GM04503 (cell line): ENCODE data around the gene CCNI2.

Experiments used
- DNase-seq: peaks from one replicate; pipeline ENCODE4 v3.0.0-alpha.2; 2012; ENCODE audit warnings: low read depth

CCNI2 gene

GRCh38 chr5:132765311-132766019 is 18.2 kb downstream of the CCNI2 start:
- DNase-seq, result no peak

DNA sequence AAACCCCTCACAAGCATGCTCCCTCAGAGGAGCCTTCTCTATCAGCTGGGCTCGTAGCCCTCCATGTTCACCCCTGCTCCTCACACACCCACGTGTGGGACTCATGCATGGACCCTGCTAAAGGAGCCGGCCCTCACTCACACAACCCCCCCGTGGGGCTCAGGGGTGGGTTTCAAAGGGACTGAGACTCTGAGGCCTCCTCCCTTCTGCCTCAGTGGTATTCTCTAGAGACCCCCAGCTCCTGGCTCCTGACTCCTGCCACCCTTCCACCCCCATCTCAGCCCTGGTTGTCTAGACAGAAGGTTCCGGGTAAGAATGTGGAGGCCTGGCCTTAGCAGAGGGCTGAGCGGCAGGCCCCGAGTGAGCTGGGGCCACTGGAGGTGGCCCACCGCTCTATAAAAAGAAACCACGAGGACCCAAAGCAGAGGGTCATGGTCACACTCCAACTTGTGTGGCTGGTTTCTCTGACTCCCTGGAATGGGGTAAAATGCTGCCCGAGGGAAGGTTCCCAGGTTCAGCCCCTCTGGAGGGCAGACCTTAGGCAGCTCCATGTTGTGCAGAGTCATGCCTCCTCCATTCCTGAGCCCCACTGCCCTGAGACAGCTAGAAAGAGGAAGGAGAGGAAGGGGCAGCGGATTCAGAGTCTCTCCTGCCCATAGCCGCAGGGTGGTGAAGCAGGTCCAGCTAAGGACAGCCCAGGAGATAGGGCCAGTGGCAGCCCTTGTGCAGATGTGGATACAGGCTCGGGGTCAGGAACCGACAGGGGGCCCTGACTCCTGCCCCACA is 19.0 kb downstream of the CCNI2 start:
- DNase-seq, result no peak

GRCh38 chr5:132766806-132767055 is 19.5 kb downstream of the CCNI2 start:
- no peak for DNase-seq

- no peak for DNase-seq
Measured at GRCh38 chr5:132767150-132767549, 19.9 kb downstream of the CCNI2 start.

DNA sequence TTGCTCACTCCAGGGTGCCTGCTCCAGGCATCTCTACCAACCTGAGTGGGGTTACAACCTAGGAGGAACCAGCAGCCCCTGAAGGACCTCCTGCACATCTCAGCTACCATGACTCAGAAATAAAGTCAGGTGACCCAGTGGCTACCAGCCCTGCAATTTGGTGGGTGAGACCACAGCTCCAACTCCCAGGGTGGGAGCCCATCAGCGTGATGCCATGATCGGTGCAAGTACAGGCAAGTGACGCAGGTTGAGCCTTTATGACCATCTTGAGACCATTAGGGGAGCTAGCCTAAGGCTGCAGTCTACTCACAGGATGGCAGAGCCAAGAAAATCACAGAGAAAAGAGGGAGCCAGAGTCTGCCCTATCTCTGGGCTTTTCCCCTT is 21.3 kb downstream of the CCNI2 start:
- DNase-seq, result no peak

- no peak for DNase-seq
Measured at GRCh38 chr5:132770476-132771159, 23.4 kb downstream of the CCNI2 start.

DNA sequence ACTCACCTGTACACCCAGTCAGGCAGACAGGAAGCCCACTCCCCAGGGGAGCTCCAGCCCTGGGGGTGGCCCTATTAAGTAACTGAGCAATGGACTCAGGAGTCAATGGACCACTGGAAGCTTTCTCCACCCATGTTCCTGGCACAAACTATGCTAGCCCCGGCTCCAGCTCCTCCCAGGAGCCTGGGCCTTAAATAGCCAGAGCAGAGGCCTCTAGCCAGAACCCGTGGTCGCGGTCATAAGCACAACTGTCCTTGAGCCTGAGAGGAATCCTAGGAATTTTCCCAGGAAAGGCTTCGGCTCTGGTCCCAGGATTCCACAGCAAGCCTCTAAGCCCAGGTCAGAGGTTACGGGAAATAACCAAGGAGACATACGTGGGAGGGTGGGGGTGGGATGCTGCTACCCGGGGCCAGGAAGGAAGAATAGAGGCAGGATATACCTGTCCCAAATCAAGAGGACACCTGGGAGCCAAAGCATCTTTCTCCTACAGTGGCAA is 24.3 kb downstream of the CCNI2 start:
- DNase-seq, result peak; percentile 70

DNA sequence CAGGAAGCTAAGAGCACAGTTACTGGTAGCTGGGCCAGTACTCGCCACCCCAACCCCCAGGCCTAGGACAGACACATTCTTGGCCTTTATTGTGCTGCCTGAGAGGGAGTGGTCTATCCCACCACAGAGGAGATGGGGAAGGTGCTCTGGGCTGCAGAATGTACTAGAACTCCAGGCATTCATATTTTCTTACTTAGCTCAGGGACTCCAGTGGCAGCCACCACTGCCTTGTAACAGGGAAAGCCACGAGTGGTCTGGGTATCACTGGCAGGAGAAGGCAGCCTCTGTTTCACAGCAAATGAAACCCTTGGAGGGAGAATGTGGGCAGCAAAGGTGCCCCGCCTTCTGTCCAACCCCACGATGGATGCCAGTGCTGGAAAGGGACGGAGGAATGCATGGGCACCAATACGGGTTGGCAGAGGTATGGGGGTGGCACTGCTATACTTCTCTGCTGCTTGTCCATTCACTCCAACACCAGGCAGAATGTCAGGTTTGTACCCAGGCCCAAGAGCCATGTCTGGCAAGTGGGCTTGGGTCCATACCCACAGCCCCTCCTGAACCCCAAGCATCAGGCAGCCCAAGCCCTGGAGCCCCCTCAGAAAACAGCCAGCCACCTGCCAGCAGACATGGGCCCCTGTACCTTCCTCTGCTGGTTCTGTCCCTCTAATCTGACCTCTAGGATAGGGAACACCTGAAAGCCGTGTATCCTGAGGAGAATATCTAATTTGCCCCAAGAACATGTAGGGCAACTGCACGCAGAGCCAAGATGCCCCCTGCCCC is 25.3 kb downstream of the CCNI2 start:
- no peak for DNase-seq

DNA sequence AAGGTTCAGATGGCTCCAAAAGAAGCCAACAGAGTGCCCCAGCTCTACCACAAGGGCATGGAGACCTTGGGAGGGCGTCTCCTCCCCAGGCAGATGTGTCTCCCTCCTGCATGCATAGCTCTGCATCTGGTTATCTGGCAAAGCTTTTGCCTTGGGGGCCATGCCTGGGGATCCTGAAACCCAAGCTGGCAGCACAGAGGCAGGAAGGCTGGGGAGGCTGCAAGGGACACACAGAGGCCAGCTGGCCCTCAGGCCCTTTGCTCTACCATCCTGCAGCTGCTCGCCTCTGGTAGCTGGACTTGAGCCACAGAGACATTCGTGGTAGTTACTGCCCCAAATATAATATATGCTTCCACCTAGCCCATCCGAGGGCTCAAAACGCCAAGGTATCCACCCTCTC is 25.9 kb downstream of the CCNI2 start:
- no peak for DNase-seq

GRCh38 chr5:132773601-132774355 is 26.6 kb downstream of the CCNI2 start:
- DNase-seq, result no peak

GRCh38 chr5:132774406-132774805 is 27.2 kb downstream of the CCNI2 start:
- no peak for DNase-seq

DNA sequence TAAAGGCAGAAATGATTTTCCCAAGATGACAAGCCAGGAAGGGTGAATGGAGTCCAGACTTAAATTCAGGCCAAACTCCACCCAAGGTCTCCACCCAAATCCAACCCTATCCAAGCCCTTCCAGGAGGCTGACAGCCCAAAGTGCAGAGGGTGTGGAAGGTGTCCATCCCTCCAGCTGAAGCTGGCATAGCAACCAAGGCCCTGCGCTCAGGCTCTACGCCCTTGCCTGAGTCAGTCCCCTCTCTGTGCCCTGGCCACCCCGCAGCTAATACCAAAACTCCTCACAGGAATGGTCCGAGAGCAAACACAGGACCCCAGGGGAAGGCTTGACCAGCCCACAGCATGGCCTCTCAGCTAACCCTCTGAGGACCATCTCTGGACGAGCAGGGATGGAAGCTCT is 27.7 kb downstream of the CCNI2 start:
- no peak for DNase-seq

DNA sequence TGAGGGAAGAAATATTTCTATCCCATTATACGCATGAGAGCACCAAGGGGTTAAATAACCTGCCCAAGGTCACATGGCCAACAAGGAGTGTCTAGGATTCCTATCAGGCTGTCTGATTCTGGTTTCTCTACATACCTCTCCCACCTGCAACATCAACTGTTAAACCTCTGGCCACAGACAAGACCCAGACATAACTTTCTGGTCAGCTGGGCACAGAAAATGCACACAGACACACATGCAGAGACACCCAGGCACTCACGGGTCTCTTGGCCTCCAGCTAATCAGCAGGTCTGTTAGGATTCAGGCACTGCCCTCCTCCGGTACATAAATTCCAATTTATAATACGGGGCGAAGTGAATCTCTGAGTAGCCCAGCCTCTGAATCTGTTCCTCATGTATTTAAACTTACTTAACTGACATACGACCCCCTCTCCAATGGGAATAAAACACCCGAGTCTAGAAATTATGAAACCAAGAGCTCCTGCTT is 28.3 kb downstream of the CCNI2 start:
- no peak for DNase-seq

DNA sequence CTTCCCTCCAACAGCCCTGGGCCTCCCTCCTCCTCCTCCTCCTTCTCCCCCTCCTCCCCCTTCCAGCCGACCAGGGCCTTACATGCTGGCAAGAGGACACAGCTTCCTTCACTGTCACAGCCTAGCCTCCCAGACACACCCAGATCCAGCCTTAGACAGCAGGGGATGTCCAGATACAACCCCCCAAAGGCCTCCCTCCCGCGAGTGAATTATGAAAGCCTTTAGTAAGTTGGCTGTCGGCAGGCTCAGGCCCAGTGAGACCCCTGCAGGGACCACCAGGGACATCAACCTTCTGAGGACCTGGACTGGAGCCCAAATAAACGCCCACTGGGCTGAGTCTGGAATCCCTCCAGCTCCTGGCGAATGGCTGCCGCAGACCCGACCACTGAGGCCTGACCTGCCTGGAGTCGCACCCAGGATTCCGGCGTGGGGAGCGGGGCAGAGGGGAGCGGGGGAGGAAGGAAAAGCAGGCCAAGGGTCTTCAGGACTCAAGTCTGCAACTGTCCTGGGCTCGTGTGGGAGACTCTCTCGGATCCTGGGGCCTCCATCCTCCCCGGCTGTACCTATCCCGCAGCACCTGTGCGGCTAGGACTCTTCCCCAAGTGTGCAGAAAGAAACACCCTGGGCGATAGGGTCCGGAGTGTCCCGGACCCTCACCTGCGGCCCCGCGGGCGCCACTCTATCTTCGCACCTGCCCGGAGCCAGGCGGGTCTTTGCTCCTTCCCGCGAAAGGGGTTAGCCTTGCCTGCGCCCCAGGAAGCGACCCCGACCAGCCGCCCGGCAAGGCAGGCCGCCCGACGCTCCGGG is 29.1 kb downstream of the CCNI2 start:
- DNase-seq, result no peak

DNA sequence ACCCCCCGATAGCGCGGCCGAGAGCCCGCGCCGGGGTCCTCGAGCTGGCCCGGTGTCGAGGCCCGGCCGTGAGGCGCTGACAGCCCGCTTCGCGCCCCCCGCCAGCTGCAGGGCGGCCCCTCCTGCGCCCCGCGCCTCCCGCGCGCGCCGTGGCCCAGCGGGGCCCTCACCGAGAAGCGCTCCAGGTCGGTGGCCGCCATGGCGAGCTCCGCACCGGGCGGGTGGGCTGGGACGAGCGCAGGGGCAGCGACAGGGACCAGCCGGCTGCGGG is 29.6 kb downstream of the CCNI2 start:
- no peak for DNase-seq

DNA sequence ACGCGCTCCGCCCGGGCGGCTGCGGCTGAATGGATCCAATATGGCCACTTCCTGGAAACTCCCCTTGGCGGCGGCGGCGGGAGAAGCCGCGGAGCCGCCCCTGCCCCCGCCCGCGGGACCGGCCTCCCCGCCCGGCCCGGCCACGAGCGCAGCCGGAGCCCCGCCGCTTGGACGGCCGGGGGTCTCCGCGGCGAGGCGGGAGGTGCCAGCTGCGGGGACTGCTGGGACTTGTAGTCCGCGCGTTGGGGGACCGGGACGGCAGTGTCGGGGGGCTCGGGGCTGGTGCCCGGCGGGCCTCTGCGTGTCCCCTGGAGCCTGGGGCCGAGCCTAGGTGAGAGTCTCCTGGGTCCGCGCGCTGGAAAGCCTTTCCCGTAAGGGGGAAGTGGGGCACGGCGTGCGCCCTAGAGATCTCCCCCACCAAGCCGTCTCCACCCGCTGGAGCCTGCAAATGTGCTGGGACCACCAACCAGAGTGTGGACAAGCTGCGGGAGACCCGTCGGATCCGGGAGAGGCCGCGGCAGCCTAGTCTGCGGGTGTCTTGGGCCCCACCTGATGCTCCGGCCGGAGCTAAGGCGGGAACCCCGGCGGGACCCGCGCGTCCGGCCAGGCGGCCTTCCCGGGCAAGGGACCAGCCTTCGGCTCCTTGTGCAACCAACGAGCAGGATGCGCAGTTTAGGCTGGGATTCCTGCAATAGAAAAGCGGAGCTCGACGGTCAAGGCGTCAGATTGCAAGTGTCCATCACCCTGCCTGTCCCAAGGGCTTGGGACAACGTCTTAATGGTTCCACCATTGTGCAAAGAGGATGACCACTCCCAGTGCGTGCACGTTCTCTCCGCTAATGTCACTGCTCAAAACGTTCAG is 30.2 kb downstream of the CCNI2 start, which contains the start of gene SEPTIN8:
Gene SEPTIN8 (minus strand): TSS at position 31 of the 861 bp plus-strand sequence. CDS start 102 bp downstream, outside the sequence.
- DNase-seq, result no peak

- DNase-seq, result no peak
Measured at GRCh38 chr5:132778129-132778528, 30.9 kb downstream of the CCNI2 start.

DNA sequence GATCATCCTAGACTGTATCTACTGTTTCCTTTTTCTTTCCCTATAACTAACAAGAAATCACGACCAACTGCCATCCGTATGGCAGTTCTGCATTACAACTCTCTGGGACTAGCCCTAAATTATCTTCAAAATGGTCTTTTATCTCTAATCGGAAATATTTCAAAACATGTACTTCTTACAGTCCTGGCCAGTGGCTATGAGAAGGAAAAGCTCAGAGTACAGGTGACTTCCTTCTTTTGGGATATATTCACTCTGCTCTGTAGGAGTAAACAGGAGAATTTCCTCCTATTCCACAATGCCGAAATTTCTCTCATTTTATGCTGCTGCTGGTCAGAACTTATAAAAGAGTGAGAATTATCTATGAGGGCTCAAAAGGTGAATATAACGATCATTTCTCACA is 31.6 kb downstream of the CCNI2 start:
- DNase-seq, result no peak

DNA sequence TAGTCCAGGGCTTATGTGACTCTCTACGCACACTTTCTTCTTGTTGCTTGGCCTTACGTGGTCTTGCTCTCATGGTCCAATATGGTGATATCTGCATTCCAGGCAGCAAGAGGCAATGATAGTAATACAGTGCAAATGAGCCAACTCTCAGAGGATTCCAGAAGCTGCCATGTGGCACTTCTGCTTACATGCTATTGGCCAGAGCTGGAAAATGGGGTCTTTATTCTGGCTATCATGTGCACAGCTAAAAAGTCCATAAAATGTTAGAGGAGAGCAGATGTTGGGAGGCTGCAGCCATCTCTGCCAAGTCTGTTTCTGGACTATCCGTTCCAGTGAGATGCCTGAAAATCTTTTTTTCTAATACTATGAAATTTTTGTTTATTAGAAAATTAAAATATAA is 32.7 kb downstream of the CCNI2 start:
- no peak for DNase-seq

GRCh38 chr5:132780577-132780976 is 33.4 kb downstream of the CCNI2 start:
- no peak for DNase-seq
